K562 (cell line): Measurements from ENCODE around the gene BID. TPM values are rescaled to one million over a fixed set of nuclear protein-coding genes. Genes with fewer than 3 reads are reported as not detected.

Experiments used
- ATF3 ChIP-seq, 2 experiments: fragments of 450-650 bp in 1 of 2; sonication (generic) in 1 of 2; formaldehyde crosslinking in 1 of 2; IDR thresholded peaks in 1 of 2; conservative IDR thresholded peaks in 1 of 2; 2 replicates each; pipeline versions ENCODE4 v1.6.1 to v1.8.1; 2016 to 2023; ENCODE audit warnings: mild to moderate bottlenecking in 2 of 2, moderate library complexity in 2 of 2, inconsistent platforms in 1 of 2, missing genetic modification reagents in 1 of 2
- HNRNPH1 ChIP-seq: fragments of 200-400 bp; formaldehyde crosslinking; optimal IDR thresholded peaks from 2 replicates; pipeline ENCODE3; 2017; ENCODE audit warnings: low read depth, mild to moderate bottlenecking, low read length, moderate library complexity
- NBN ChIP-seq: fragments of 450-650 bp; IDR thresholded peaks from 2 replicates; pipeline ENCODE4 v1.6.1; 2016; ENCODE audit warnings: low read depth, mild to moderate bottlenecking
- OTX1 ChIP-seq: fragments of 450-650 bp; formaldehyde crosslinking; IDR thresholded peaks from 2 replicates; pipeline ENCODE4 v1.4.0; 2022; ENCODE audit warnings: mild to moderate bottlenecking
- polyA plus RNA-seq, 8 experiments: library from polyadenylated mRNA; depleted of rRNA in 4 of 8; stranded (reverse) in 5 of 8; unstranded in 3 of 8; fragments of >200 nt; fragmentation: Nextera tagmentation in 2 of 8; fragmentation: Illumina TruSeq in 1 of 8; extraction: Ambion mirVana in 2 of 8; extraction: Trizol in 1 of 8; gene quantifications; 2 replicates each; pipeline versions ENCODE4 v1.2.1 to v1.2.3, GENCODE V29; 2011 to 2014; ENCODE audit warnings: inconsistent platforms in 1 of 8, missing spikeins in 1 of 8
- total RNA-seq, 7 experiments: library from RNA; depleted of rRNA in 6 of 7; stranded (reverse); fragments of >200 nt in 6 of 7; fragmentation: Illumina TruSeq in 2 of 7; extraction: Trizol in 2 of 7; gene quantifications; 2 replicates each; pipeline versions ENCODE4 v1.2.1 to v1.2.3, GENCODE V29; 2011 to 2021; ENCODE audit warnings: low replicate concordance in 1 of 7
- TF ChIP-seq, protein P1 (sequence below), 2 experiments: fragments of 450-650 bp; IDR thresholded peaks; 2 replicates each; pipeline ENCODE4 v1.6.1; 2016; ENCODE audit warnings: mild to moderate bottlenecking in 2 of 2, borderline replicate concordance in 1 of 2, low read depth in 1 of 2, moderate library complexity in 1 of 2
- TF ChIP-seq, protein P2 (sequence below): sonication (generic); formaldehyde crosslinking; IDR thresholded peaks from 2 replicates; pipeline ENCODE4 v1.4.0; 2020; ENCODE audit warnings: mild to moderate bottlenecking, missing genetic modification reagents

Gene BID
- total and polyA plus RNA-seq, 9 of the 15 experiments (the other 6 are each of a cell fraction or from before 2014, with no cell fraction given) = 5.2 to 209 (median 63.7) TPM

GRCh38 chr22:17749605-17750395, 24.5 kb downstream of the BID start (continued):
- TF ChIP-seq, protein P1, sequence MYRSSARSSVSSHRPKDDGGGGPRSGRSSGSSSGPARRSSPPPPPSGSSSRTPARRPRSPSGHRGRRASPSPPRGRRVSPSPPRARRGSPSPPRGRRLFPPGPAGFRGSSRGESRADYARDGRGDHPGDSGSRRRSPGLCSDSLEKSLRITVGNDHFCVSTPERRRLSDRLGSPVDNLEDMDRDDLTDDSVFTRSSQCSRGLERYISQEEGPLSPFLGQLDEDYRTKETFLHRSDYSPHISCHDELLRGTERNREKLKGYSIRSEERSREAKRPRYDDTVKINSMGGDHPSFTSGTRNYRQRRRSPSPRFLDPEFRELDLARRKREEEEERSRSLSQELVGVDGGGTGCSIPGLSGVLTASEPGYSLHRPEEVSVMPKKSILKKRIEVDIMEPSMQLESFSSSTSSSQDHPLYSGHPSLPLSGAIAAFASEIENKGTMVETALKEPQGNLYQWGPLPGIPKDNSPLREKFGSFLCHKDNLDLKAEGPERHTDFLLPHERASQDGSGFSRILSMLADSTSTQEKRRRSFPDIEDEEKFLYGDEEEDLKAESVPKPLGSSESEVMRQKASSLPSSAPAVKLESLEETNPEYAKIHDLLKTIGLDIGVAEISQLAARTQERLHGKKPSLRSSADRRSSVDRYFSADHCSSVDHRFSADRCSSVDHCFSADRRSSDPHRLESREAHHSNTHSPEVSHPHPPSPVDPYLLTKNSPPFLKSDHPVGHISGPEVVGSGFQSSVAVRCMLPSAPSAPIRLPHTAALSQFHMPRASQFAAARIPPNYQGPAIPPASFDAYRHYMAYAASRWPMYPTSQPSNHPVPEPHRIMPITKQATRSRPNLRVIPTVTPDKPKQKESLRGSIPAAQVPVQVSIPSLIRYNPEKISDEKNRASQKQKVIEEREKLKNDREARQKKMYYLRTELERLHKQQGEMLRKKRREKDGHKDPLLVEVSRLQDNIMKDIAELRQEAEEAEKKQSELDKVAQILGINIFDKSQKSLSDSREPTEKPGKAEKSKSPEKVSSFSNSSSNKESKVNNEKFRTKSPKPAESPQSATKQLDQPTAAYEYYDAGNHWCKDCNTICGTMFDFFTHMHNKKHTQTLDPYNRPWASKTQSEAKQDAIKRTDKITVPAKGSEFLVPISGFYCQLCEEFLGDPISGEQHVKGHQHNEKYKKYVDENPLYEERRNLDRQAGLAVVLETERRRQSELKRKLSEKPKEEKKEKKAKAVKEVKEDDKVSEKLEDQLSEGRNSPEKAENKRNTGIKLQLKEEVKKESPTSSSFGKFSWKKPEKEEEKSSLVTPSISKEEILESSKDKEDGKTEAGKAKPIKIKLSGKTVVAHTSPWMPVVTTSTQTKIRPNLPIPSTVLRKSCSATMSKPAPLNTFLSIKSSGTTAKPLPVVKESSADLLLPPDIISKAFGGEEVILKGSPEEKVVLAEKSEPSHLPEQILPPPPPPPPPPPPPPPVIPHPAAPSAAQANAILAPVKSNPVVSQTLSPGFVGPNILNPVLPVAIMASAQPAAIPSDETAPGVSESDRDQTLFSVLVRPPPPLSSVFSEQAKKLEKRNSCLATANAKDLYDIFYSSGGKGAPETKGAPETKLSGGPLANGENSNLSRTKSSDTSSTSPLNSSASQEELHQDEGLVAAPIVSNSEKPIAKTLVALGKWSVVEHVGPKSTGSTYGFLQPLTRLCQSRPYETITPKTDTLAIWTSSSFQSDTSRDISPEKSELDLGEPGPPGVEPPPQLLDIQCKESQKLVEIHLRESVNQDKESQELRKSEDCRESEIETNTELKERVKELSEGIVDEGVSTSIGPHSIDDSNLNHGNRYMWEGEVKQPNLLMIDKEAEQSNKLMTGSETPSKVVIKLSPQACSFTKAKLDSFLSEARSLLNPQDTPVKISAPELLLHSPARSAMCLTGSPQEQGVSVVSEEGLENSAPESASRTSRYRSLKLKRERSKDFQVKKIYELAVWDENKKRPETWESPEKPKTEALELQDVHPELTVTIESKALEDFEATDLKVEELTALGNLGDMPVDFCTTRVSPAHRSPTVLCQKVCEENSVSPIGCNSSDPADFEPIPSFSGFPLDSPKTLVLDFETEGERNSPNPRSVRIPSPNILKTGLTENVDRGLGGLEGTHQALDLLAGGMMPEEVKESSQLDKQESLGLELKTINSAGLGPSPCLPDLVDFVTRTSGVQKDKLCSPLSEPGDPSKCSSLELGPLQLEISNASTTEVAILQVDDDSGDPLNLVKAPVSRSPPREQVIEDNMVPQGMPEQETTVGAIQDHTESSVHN (IDR thresholded peaks at IDR 0.05; ENCODE audit: borderline replicate concordance in 1 of 2, low read depth in 1 of 2) = no peak
- TF ChIP-seq NBN (no peak), ATF3 (IDR thresholded peaks at IDR 0.05) (no peak), ATF3 (CRISPR knock-in tag; conservative IDR thresholded peaks at IDR 0.05) (no peak), OTX1 (CRISPR knock-in tag) (no peak), HNRNPH1 (no peak)
- TF ChIP-seq, protein P2, sequence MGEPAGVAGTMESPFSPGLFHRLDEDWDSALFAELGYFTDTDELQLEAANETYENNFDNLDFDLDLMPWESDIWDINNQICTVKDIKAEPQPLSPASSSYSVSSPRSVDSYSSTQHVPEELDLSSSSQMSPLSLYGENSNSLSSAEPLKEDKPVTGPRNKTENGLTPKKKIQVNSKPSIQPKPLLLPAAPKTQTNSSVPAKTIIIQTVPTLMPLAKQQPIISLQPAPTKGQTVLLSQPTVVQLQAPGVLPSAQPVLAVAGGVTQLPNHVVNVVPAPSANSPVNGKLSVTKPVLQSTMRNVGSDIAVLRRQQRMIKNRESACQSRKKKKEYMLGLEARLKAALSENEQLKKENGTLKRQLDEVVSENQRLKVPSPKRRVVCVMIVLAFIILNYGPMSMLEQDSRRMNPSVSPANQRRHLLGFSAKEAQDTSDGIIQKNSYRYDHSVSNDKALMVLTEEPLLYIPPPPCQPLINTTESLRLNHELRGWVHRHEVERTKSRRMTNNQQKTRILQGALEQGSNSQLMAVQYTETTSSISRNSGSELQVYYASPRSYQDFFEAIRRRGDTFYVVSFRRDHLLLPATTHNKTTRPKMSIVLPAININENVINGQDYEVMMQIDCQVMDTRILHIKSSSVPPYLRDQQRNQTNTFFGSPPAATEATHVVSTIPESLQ (CRISPR knock-in tag) = no peak
- TF ChIP-seq, all 486 proteins: peak for 0
